ENCODE results near the gene RRP9.

DNA sequence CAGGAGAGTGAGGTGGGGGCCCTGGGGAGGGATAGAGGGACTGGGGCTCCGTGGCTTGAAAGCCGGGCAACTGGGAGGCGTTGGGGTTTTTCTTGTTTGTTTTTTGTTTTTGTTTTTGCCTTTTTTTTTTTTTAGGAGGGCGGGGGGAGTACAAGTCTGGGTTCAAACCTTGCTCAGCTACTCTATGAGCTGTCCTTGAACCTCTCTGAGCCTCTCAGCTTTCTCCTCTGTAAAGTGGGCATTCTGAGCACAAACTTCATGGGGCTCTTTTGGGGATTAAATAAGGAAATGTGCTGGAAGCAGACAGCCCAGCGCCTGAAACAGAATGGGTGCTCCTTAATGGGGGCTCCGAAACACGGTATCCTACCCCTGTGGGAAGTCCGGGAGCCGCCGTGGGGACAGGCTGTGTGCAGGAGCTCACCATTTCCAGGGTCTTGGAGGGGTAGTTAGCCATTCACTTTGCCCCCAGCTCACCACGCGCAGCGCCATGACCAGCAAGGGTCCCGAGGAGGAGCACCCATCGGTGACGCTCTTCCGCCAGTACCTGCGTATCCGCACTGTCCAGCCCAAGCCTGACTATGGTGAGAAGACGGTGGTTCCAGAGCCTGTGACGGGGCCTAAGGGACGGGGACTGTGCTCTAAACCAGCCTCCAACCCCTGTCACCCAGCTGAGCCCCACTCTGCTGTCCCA lies 42.0 kb upstream of the RRP9 start:
- TF ChIP-seq EZH2 (IDR thresholded peaks at IDR 0.05) (no peak), POLR2AphosphoS5 (IDR thresholded peaks at IDR 0.05; ENCODE audit: borderline replicate concordance, low read depth, low read length) (no peak)

Measured in SK-N-MC (cell line).